ENCODE measurements around the gene AP1S1. TPM values are rescaled to one million over a fixed set of nuclear protein-coding genes. Genes with fewer than 3 reads are reported as not detected.
A peak's percentile ranks its signal among the peaks of the same experiment; 100 is the strongest.

The AP1S1 gene
- total RNA-seq, 1 donor from 2014 or later: 12.8 TPM

- intact Hi-C loops (cut with DNase I): no loop called here
- DNase-seq (ENCODE audit: missing footprints) (no peak), ATAC-seq (no peak)
Observed at GRCh38 chr7:101140746-101141382, 13.4 kb upstream of the AP1S1 start.

GRCh38 chr7:101151908-101152651 lies 2.2 kb upstream of the AP1S1 start:
- DNase-seq (ENCODE audit: missing footprints) (no peak), ATAC-seq (no peak)
- intact Hi-C loops (cut with DNase I): no loop called here

- ATAC-seq: peak; percentile 23
- no peak for DNase-seq (ENCODE audit: missing footprints)
- intact Hi-C loops (cut with DNase I): no loop called here
Observed at GRCh38 chr7:101154693-101155102, 422 bp downstream of the AP1S1 start.

GRCh38 chr7:101155303-101155702 lies 1.0 kb downstream of the AP1S1 start:
- ATAC-seq: no peak
- no peak for DNase-seq (ENCODE audit: missing footprints)
- intact Hi-C loops (cut with DNase I): no loop called here

- intact Hi-C loops (cut with DNase I): no loop called here
- ATAC-seq (no peak), DNase-seq (ENCODE audit: missing footprints) (no peak)
Observed at GRCh38 chr7:101156277-101156676, 2.0 kb downstream of the AP1S1 start.

- DNase-seq (ENCODE audit: missing footprints): no peak
- intact Hi-C loops (cut with DNase I): no loop called here
- ATAC-seq: no peak
Observed at GRCh38 chr7:101156866-101157589, 2.8 kb downstream of the AP1S1 start.

- ATAC-seq (no peak), DNase-seq (ENCODE audit: missing footprints) (no peak)
- intact Hi-C loops (cut with DNase I): no loop called here
Observed at GRCh38 chr7:101159696-101160674, 5.7 kb downstream of the AP1S1 start.

- DNase-seq (ENCODE audit: missing footprints) (no peak), ATAC-seq (no peak)
- intact Hi-C loops (cut with DNase I): no loop called here
Observed at GRCh38 chr7:101160910-101161309, 6.6 kb downstream of the AP1S1 start.

GRCh38 chr7:101161692-101162471 lies 7.6 kb downstream of the AP1S1 start:
- DNase-seq (ENCODE audit: missing footprints): no peak
- intact Hi-C loops (cut with DNase I): no loop called here

GRCh38 chr7:101162551-101163278 lies 8.4 kb downstream of the AP1S1 start:
- ATAC-seq (no peak), DNase-seq (ENCODE audit: missing footprints) (peak; percentile 65)
- intact Hi-C loops (cut with DNase I): no loop called here

More at GRCh38 chr7:101161692-101162471, 7.6 kb downstream of the AP1S1 start:
- no peak for ATAC-seq

GRCh38 chr7:101163279-101164070 lies 9.2 kb downstream of the AP1S1 start:
- intact Hi-C loops (cut with DNase I): no loop called here
- no peak for DNase-seq (ENCODE audit: missing footprints)
- no peak for ATAC-seq

GRCh38 chr7:101164071-101164840 lies 10.0 kb downstream of the AP1S1 start:
- ATAC-seq (no peak), DNase-seq (ENCODE audit: missing footprints) (no peak)
- intact Hi-C loops (cut with DNase I): no loop called here

GRCh38 chr7:101165075-101165957 lies 11.0 kb downstream of the AP1S1 start, which contains the start of gene VGF:
Gene VGF (minus strand): TSS chr7:101165569. CDS start chr7:101164843, 726 bp downstream.
- DNase-seq (ENCODE audit: missing footprints) (peak; percentile 96), ATAC-seq (peak; percentile 91)
- intact Hi-C loops (cut with DNase I): no loop called here

GRCh38 chr7:101165958-101166647 lies 11.8 kb downstream of the AP1S1 start:
- intact Hi-C loops (cut with DNase I): loop anchor here (2.0 kb wide), 1 partner anchor 21 kb away; no protein-coding TSS in a partner anchor
- ATAC-seq (no peak), DNase-seq (ENCODE audit: missing footprints) (no peak)
